Astrocyte of the spinal cord (primary cell): ENCODE results near the gene ANKH.

Experiments
- DNase-seq: peaks from one replicate; pipeline ENCODE4 v3.0.0; 2011; ENCODE audit warnings: low read depth, low spot score
- H3K4me3 ChIP-seq: 2 replicates; pipeline ENCODE4 v1.5.1; 2011; ENCODE audit warnings: low read depth, mild to moderate bottlenecking, low read length, moderate library complexity
- in situ Hi-C: cut with HindIII; loops from 2 replicates; pipeline ENCODE4 v1.10.0; 2017; ENCODE audit warnings: low sequenced_read_pairs
- TF ChIP-seq, protein P1 (sequence below): IDR thresholded peaks from 2 replicates; pipeline ENCODE4 v1.5.1; 2012; ENCODE audit warnings: low read depth, mild to moderate bottlenecking, low read length, inconsistent platforms

The ANKH gene

DNA sequence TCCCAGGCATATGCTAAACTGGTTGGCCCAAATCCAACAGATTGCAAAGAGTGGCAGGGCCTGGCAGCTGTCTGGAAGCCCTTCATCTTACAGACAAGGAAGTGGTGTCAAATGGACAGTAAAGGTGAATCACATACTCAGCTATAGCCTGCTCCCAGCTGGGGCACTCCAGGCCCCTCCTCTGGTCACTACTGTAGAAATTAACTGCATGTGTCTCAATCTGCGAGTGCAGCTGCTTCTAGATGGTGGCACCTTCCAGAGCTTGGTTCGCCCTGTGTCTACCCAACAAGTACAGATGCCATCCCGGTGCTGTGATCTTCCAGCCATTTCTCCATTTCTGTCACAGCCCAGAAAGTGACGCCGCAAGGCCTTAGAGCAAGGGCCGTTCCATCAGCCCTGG, 156.9 kb downstream of the ANKH start:
- in situ Hi-C loops, result no loop called here
- no peak overlapping the region for H3K4me3 ChIP-seq
- no peak for DNase-seq
- TF ChIP-seq, protein P1, sequence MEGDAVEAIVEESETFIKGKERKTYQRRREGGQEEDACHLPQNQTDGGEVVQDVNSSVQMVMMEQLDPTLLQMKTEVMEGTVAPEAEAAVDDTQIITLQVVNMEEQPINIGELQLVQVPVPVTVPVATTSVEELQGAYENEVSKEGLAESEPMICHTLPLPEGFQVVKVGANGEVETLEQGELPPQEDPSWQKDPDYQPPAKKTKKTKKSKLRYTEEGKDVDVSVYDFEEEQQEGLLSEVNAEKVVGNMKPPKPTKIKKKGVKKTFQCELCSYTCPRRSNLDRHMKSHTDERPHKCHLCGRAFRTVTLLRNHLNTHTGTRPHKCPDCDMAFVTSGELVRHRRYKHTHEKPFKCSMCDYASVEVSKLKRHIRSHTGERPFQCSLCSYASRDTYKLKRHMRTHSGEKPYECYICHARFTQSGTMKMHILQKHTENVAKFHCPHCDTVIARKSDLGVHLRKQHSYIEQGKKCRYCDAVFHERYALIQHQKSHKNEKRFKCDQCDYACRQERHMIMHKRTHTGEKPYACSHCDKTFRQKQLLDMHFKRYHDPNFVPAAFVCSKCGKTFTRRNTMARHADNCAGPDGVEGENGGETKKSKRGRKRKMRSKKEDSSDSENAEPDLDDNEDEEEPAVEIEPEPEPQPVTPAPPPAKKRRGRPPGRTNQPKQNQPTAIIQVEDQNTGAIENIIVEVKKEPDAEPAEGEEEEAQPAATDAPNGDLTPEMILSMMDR, result no peak

DNA sequence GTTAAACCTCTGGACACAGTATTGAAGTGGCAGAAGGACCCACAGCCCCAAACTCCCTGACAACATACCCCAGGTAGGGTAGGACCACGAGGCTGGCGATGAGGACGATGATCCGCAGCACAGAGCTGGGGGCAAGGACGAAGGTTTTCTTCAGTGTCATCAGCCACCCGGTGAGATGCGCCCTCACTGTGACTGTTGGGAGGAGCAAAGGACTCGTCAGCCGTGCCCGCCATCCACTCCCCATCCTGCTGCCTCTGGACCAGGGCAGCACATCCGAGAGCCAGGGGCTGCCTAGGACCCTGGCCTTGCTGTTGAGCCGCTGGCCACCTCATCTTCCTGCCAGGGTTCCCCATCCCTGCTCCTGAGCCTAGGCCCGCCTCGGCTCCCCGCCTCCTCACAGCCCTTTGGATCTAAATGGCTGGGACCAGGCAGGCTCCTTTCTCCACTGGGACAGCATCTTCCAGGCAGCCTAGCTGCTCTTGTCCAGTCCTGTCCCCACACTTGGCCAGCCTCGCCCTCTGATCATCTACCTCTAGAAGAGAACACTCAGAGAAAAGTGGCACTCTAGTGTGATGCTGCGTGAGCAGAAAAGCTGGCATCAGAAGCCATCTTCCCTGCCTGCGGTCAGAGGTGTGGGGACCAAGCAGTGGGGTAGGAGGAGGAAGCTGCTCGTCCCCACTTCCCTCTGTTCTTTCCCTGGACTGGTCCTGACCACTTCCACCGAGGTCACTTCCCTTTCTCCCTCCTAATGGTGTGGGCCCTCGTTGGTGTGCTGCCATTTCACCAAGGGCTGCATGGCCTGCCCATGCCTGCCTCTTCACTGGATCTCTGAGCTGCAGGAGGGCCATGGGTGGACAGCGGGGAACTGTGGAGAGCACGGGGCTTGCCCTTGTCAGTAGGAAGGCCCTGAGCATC, 157.8 kb downstream of the ANKH start:
- in situ Hi-C loops, result no loop called here
- DNase-seq, result no peak
- TF ChIP-seq, protein P1, result no peak
- H3K4me3 ChIP-seq, result no peak overlapping the region

DNA sequence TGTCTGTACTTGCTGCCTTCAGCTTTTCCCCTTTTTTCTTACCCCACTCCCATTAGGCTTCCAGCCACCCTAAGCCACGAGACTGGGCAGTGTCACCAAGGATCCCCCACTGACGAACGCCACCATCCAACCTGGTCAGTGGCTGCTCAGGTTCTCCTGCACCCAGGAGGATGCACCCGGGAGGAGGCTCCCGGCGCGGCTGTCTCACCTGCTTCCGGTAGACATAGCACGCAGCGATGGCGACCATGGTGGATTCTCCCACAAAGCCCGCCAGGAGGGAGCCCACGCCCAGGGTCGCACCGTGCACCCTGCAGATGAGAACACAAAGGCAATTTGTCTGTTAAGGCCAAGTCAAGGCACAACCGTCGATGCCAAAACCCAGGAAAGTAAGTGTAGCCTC, 158.9 kb downstream of the ANKH start:
- DNase-seq, result no peak
- H3K4me3 ChIP-seq, result no peak overlapping the region
- in situ Hi-C loops, result no loop called here
- TF ChIP-seq, protein P1, result no peak

DNA sequence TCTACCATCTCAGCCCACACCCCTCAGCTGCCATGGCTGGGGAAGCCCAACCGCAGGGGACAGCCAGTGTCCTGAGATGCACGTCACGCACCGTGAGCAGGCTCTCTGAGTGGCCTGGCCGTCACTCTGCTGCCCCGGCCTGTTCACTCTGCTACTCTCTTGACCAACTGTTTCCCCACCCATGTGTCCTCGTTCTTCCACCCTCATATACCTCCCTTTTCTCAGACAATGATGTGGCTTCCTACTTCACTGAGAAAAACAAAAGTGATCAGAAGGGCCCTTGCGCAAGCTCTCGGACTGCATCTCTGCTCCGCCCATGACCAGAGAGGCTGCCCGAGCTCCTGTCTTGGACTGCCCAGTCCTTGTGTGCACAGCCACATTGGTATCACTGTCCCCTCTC, 159.4 kb downstream of the ANKH start:
- TF ChIP-seq, protein P1, result no peak
- DNase-seq, result no peak

DNA sequence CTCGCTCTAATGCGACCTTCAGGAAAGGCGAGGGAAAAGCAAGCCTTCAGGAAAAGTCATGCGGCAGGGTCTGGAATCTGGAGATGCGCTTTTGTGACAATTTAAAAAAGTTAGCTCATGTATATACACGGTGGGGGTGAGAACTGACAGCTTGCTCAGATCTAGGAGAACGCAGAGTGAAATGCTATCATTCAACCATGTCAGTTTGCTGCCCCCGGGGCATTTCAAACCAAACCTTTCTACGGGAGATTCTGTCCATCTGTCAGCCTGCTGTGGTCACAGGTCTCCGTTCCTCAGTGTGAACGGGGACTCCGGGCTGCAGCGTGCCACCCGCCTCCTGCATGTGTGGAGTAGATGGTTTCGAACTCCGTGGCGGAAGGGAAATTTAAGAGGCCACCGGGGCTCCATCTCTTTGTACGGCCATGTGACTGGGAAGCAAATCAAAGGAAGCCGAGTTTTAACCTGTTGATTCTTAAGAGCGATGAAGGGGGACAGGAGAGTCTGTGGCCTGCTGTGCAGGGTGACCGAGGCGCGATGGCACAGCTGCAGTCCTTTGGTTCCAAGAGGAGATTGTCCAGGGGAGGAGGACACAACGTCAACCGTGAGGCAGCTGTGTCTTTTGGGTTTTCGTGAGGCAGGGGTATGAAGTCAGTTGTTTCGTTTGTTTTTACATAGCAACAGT, 161.1 kb downstream of the ANKH start:
- no peak for DNase-seq
- in situ Hi-C loops, result no loop called here
- H3K4me3 ChIP-seq, result no peak overlapping the region
- TF ChIP-seq, protein P1, result no peak

More for the DNA sequence above, 159.4 kb downstream of the ANKH start:
- H3K4me3 ChIP-seq, result no peak overlapping the region
- in situ Hi-C loops, result no loop called here

DNA sequence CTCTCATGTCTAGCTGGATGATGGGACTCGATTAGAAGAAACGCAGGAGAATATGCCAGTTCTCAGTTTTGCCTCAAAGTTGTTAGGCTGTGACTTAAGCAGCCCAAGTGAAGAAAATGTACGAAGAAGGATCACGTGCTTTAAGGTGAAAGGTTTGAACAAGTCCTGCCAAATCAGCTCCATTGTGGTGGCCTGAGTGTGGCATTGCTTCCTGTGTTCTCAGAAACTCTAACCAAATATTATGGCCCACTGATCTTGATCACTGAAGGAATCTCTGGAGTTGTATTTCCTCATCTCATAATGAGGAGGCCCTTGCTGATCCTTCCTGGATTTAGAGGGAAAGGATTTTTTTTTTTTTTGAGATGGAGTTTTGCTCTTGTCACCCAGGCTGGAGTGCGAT, 163.0 kb downstream of the ANKH start:
- TF ChIP-seq, protein P1, result no peak
- no peak overlapping the region for H3K4me3 ChIP-seq
- in situ Hi-C loops, result no loop called here
- no peak for DNase-seq
